Mucosa of descending colon (tissue), 3 donors: ENCODE results near the gene TEAD4. TPM values are rescaled to one million over a fixed set of nuclear protein-coding genes. Genes with fewer than 3 reads are reported as not detected.

Experiments used
- ATAC-seq: fragments of 200-7000 bp; cut with Tn5 transposase; one replicate; pipeline ENCODE4 v1.9.1; 2020; ENCODE audit warnings: mild to moderate bottlenecking, moderate library complexity
- DNase-seq, 3 donors: peaks; one replicate each; pipeline ENCODE4 v3.0.0-alpha.2; 2020
- H3K36me3 ChIP-seq: fragments of 200-600 bp; one replicate; pipeline ENCODE4 v1.8.0; 2021; ENCODE audit warnings: low read depth, mild to moderate bottlenecking
- H3K4me1 ChIP-seq: fragments of 200-600 bp; one replicate; pipeline ENCODE4 v1.8.0; 2021; ENCODE audit warnings: low read depth, mild to moderate bottlenecking
- H3K4me3 ChIP-seq: fragments of 200-600 bp; one replicate; pipeline ENCODE4 v1.8.0; 2021; ENCODE audit warnings: mild to moderate bottlenecking
- H3K9me3 ChIP-seq: fragments of 200-600 bp; one replicate; pipeline ENCODE4 v1.8.0; 2021; ENCODE audit warnings: mild to moderate bottlenecking
- CTCF ChIP-seq: fragments of 200-600 bp; IDR thresholded peaks from one replicate; pipeline ENCODE4 v1.8.0; 2022; ENCODE audit warnings: antibody characterized with exemption, mild to moderate bottlenecking
- intact Hi-C, 2 donors: fragments of 100-400 bp; cut with DNase I in 1 of 2; cut with micrococcal nuclease in 1 of 2; formaldehyde crosslinking; loops; one replicate each; pipeline versions ENCODE4 v1.11.0 to v1.11.1; 2022; cut with DNase I, micrococcal nuclease
- total RNA-seq, 3 donors: library from RNA; stranded (reverse); fragmentation: NEBNext Ultra II Directional in 2 of 3; extraction: Animal tissue kit (Norgen Biotek cat#: 25700) in 2 of 3; gene quantifications; one replicate each; pipeline versions ENCODE4 v1.2.1 to v1.2.4, GENCODE V29; 2021 to 2023
- donor health status: DM: no; HTN: no; CAD: no; lungs with moderate emphysema.
- donor health status: DM: no; HTN: no; CAD: no.
- donor health status: DM: no; HTN: yes; CAD: no.

Gene TEAD4
- total RNA-seq, 3 donors from 2014 or later: 4.6 to 11.3 (median 6.5) TPM

- intact Hi-C loops: no loop called here
- Histone ChIP-seq H3K4me1 (no peaks in the 10 kb centered on the region), H3K4me3 (no peak overlapping the region), H3K36me3 (no peaks in the 10 kb centered on the region), H3K9me3 (no peaks in the 10 kb centered on the region)
- no peak for TF ChIP-seq CTCF
- no peak for ATAC-seq
- no peak for DNase-seq
Measured at GRCh38 chr12:2973566-2973965, 14.4 kb downstream of the TEAD4 start.

GRCh38 chr12:2974560-2974971 is 15.4 kb downstream of the TEAD4 start:
- no peak for TF ChIP-seq CTCF
- DNase-seq (no peak), ATAC-seq (no peak)
- intact Hi-C loops: no loop called here
- H3K9me3 ChIP-seq: no peaks in the 10 kb centered on the region
- no peaks in the 10 kb centered on the region for H3K4me1 ChIP-seq
- no peaks in the 10 kb centered on the region for H3K36me3 ChIP-seq
- no peak overlapping the region for H3K4me3 ChIP-seq

GRCh38 chr12:2976581-2976996 is 17.4 kb downstream of the TEAD4 start:
- ATAC-seq (no peak), DNase-seq (no peak)
- no peaks in the 10 kb centered on the region for H3K36me3 ChIP-seq
- H3K4me3 ChIP-seq: no peak overlapping the region
- H3K9me3 ChIP-seq: no peaks in the 10 kb centered on the region
- intact Hi-C loops: no loop called here
- TF ChIP-seq CTCF: no peak
- no peaks in the 10 kb centered on the region for H3K4me1 ChIP-seq

- intact Hi-C loops: no loop called here
- Histone ChIP-seq H3K36me3 (no peaks in the 10 kb centered on the region), H3K9me3 (no peaks in the 10 kb centered on the region), H3K4me3 (no peak overlapping the region), H3K4me1 (no peaks in the 10 kb centered on the region)
- TF ChIP-seq CTCF: no peak
- no peak for DNase-seq
- ATAC-seq: no peak
Measured at GRCh38 chr12:2977776-2978175, 18.6 kb downstream of the TEAD4 start.

GRCh38 chr12:2979806-2980205 is 20.6 kb downstream of the TEAD4 start:
- intact Hi-C loops: no loop called here
- H3K4me3 ChIP-seq: no peak overlapping the region
- DNase-seq (no peak), ATAC-seq (no peak)
- no peaks in the 10 kb centered on the region for H3K36me3 ChIP-seq
- no peaks in the 10 kb centered on the region for H3K9me3 ChIP-seq
- no peak for TF ChIP-seq CTCF
- H3K4me1 ChIP-seq: no peaks in the 10 kb centered on the region

- no peak for TF ChIP-seq CTCF
- DNase-seq: no peak
- H3K4me1 ChIP-seq: no peaks in the 10 kb centered on the region
- no peaks in the 10 kb centered on the region for H3K9me3 ChIP-seq
- intact Hi-C loops: no loop called here
- no peak for ATAC-seq
- H3K4me3 ChIP-seq: no peak overlapping the region
- H3K36me3 ChIP-seq: no peaks in the 10 kb centered on the region
Measured at GRCh38 chr12:2980630-2981029, 21.4 kb downstream of the TEAD4 start.
